WTC11 (cell line): ENCODE measurements around the gene MYOM3. TPM values are rescaled to one million over a fixed set of nuclear protein-coding genes. Genes with fewer than 3 reads are reported as not detected.

ENCODE experiments used
- ATAC-seq: fragments of 200-7000 bp; cut with Tn5 transposase; 2 replicates; pipeline ENCODE4 v1.10.0; 2021; ENCODE audit warnings: mild to moderate bottlenecking, moderate library complexity
- CTCF ChIA-PET: fragments of 300-600 bp; sonication (Branson Sonifier 250); formaldehyde crosslinking; loops from one replicate; lab custom pipeline; 2021; ENCODE audit warnings: antibody characterized with exemption; lab: Charles Lee
- POLR2A ChIA-PET: fragments of 350-600 bp; sonication (Branson Sonifier 250); formaldehyde crosslinking; loops from one replicate; lab custom pipeline; 2021; ENCODE audit warnings: antibody characterized with exemption; lab: Charles Lee
- DNase-seq: peaks from one replicate; pipeline ENCODE4 v3.0.0; 2021; ENCODE audit warnings: low spot score
- H3K27ac Mint-ChIP-seq: 2 replicates; pipeline ENCODE4 v1.8.0; 2021; ENCODE audit warnings: mixed read lengths
- H3K27me3 Mint-ChIP-seq: 2 replicates; pipeline ENCODE4 v1.8.0; 2021; ENCODE audit warnings: low read depth, mild to moderate bottlenecking, moderate library complexity, mixed read lengths
- H3K36me3 Mint-ChIP-seq: 2 replicates; pipeline ENCODE4 v1.8.0; 2021; ENCODE audit warnings: mixed read lengths
- H3K4me1 Mint-ChIP-seq: 2 replicates; pipeline ENCODE4 v1.8.0; 2022; ENCODE audit warnings: mixed read lengths
- H3K4me3 Mint-ChIP-seq: 2 replicates; pipeline ENCODE4 v1.8.0; 2021; ENCODE audit warnings: mild to moderate bottlenecking, moderate library complexity, mixed read lengths
- H3K9me3 Mint-ChIP-seq: 2 replicates; pipeline ENCODE4 v1.8.0; 2021; ENCODE audit warnings: mixed read lengths
- E2F4 ChIP-seq: sonication (generic); formaldehyde crosslinking; IDR thresholded peaks from 2 replicates; pipeline ENCODE4 v1.8.1; 2022; ENCODE audit warnings: low read depth, mild to moderate bottlenecking, moderate library complexity, missing genetic modification reagents, borderline replicate concordance
- EMX1 ChIP-seq: fragments of 250-450 bp; sonication (Bioruptor Pico); IDR thresholded peaks from 2 replicates; pipeline ENCODE4 v1.8.0; 2021; ENCODE audit warnings: mild to moderate bottlenecking
- FOXP4 ChIP-seq: sonication (generic); formaldehyde crosslinking; IDR thresholded peaks from 2 replicates; pipeline ENCODE4 v1.8.0; 2022; ENCODE audit warnings: mild to moderate bottlenecking, missing genetic modification reagents
- NR3C1 ChIP-seq: sonication (generic); formaldehyde crosslinking; conservative IDR thresholded peaks from 2 replicates; pipeline ENCODE4 v1.8.1; 2023; ENCODE audit warnings: low read depth, mild to moderate bottlenecking, missing genetic modification reagents
- PREB ChIP-seq: sonication (generic); formaldehyde crosslinking; IDR thresholded peaks from 2 replicates; pipeline ENCODE4 v1.8.1; 2022; ENCODE audit warnings: mild to moderate bottlenecking, missing genetic modification reagents, moderate library complexity, borderline replicate concordance
- RELA ChIP-seq: sonication (generic); formaldehyde crosslinking; IDR thresholded peaks from 2 replicates; pipeline ENCODE4 v1.8.1; 2022; ENCODE audit warnings: missing genetic modification reagents, mild to moderate bottlenecking, borderline replicate concordance
- SMAD4 ChIP-seq: sonication (generic); formaldehyde crosslinking; IDR thresholded peaks from 2 replicates; pipeline ENCODE4 v1.8.0; 2022; ENCODE audit warnings: mild to moderate bottlenecking, missing genetic modification reagents
- ZBTB21 ChIP-seq: sonication (generic); formaldehyde crosslinking; IDR thresholded peaks from 2 replicates; pipeline ENCODE4 v1.8.1; 2023; ENCODE audit warnings: mild to moderate bottlenecking, missing genetic modification reagents, borderline replicate concordance
- total RNA-seq: library from RNA; stranded (reverse); gene quantifications from 3 replicates; pipeline ENCODE4 v1.2.3, GENCODE V29; 2021
- TF ChIP-seq, protein P1 (sequence below): sonication (generic); formaldehyde crosslinking; IDR thresholded peaks from 2 replicates; pipeline ENCODE4 v1.8.1; 2023; ENCODE audit warnings: mild to moderate bottlenecking, missing genetic modification reagents
- TF ChIP-seq, protein P2 (sequence below): fragments of 250-450 bp; sonication (Bioruptor Pico); IDR thresholded peaks from 2 replicates; pipeline ENCODE4 v1.9.0; 2021; ENCODE audit warnings: mild to moderate bottlenecking
- TF ChIP-seq, protein P3 (sequence below): sonication (generic); formaldehyde crosslinking; IDR thresholded peaks from 2 replicates; pipeline ENCODE4 v1.8.1; 2023; ENCODE audit warnings: mild to moderate bottlenecking, missing genetic modification reagents, borderline replicate concordance

Gene MYOM3
- total RNA-seq, 1 experiment from 2014 or later: 0.13 TPM

DNA sequence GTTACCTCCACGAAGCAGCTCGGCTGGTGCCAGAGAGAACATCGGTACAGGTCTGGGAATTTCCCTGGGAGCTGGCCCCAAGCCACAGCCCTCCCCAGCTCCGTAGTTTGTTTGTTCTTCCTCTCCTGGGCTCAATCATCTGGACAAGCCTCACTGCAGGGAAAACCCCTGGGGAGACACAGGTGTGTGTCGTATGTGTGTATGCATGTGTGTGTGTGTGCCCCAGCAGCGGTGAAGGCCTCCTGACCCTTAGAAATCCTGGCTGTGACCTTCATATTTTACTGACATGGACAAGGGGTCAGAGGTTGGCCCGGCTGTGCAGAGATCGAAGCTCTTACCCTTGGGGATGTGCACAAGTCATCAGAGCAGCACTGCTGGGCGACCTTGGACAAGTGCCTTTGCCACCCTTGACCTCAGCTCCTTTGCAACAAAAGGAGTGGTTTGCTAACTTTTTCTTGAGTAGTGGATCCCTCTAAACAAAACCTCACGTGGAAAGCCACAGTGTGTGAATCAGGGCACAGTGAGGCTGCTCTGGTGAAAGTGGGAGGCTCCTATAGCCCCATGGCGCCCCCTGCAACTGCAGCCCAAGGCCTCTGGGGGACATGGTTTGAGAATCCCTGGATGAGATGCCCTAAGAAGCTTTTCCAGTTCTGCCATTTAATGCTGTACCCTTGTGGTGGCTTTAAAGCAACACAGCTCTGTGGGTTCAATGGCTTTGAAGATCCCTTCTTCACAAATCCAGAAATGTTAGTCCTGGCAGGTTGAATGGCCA lies 43.3 kb upstream of the MYOM3 start:
- Mint-ChIP-seq H3K27ac (peak overlapping the region; percentile 74; the same call in 1 of the 2 replicates), H3K4me1 (peaks cover 41% of the 10 kb centered on the region)
- TF ChIP-seq, protein P1, sequence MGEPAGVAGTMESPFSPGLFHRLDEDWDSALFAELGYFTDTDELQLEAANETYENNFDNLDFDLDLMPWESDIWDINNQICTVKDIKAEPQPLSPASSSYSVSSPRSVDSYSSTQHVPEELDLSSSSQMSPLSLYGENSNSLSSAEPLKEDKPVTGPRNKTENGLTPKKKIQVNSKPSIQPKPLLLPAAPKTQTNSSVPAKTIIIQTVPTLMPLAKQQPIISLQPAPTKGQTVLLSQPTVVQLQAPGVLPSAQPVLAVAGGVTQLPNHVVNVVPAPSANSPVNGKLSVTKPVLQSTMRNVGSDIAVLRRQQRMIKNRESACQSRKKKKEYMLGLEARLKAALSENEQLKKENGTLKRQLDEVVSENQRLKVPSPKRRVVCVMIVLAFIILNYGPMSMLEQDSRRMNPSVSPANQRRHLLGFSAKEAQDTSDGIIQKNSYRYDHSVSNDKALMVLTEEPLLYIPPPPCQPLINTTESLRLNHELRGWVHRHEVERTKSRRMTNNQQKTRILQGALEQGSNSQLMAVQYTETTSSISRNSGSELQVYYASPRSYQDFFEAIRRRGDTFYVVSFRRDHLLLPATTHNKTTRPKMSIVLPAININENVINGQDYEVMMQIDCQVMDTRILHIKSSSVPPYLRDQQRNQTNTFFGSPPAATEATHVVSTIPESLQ (CRISPR knock-in tag): no peak
- TF ChIP-seq PREB: no peak
- TF ChIP-seq ZBTB21: no peak
- TF ChIP-seq E2F4: no peak
- TF ChIP-seq SMAD4 (CRISPR knock-in tag): no peak
- no peak for TF ChIP-seq RELA (CRISPR knock-in tag)
- TF ChIP-seq, protein P2, sequence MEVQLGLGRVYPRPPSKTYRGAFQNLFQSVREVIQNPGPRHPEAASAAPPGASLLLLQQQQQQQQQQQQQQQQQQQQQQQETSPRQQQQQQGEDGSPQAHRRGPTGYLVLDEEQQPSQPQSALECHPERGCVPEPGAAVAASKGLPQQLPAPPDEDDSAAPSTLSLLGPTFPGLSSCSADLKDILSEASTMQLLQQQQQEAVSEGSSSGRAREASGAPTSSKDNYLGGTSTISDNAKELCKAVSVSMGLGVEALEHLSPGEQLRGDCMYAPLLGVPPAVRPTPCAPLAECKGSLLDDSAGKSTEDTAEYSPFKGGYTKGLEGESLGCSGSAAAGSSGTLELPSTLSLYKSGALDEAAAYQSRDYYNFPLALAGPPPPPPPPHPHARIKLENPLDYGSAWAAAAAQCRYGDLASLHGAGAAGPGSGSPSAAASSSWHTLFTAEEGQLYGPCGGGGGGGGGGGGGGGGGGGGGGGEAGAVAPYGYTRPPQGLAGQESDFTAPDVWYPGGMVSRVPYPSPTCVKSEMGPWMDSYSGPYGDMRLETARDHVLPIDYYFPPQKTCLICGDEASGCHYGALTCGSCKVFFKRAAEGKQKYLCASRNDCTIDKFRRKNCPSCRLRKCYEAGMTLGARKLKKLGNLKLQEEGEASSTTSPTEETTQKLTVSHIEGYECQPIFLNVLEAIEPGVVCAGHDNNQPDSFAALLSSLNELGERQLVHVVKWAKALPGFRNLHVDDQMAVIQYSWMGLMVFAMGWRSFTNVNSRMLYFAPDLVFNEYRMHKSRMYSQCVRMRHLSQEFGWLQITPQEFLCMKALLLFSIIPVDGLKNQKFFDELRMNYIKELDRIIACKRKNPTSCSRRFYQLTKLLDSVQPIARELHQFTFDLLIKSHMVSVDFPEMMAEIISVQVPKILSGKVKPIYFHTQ (CRISPR knock-in tag): no peak
- no peak for TF ChIP-seq FOXP4 (CRISPR knock-in tag)
- TF ChIP-seq EMX1: no peak
- no peak for TF ChIP-seq NR3C1 (CRISPR knock-in tag)
- TF ChIP-seq, protein P3, sequence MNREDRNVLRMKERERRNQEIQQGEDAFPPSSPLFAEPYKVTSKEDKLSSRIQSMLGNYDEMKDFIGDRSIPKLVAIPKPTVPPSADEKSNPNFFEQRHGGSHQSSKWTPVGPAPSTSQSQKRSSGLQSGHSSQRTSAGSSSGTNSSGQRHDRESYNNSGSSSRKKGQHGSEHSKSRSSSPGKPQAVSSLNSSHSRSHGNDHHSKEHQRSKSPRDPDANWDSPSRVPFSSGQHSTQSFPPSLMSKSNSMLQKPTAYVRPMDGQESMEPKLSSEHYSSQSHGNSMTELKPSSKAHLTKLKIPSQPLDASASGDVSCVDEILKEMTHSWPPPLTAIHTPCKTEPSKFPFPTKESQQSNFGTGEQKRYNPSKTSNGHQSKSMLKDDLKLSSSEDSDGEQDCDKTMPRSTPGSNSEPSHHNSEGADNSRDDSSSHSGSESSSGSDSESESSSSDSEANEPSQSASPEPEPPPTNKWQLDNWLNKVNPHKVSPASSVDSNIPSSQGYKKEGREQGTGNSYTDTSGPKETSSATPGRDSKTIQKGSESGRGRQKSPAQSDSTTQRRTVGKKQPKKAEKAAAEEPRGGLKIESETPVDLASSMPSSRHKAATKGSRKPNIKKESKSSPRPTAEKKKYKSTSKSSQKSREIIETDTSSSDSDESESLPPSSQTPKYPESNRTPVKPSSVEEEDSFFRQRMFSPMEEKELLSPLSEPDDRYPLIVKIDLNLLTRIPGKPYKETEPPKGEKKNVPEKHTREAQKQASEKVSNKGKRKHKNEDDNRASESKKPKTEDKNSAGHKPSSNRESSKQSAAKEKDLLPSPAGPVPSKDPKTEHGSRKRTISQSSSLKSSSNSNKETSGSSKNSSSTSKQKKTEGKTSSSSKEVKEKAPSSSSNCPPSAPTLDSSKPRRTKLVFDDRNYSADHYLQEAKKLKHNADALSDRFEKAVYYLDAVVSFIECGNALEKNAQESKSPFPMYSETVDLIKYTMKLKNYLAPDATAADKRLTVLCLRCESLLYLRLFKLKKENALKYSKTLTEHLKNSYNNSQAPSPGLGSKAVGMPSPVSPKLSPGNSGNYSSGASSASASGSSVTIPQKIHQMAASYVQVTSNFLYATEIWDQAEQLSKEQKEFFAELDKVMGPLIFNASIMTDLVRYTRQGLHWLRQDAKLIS (CRISPR knock-in tag): no peak
- TF ChIP-seq, all 79 proteins: peak for 0
- ChIA-PET POLR2A (no interaction called here), CTCF (interaction anchor here (0.6 to 4.3 kb wide), 15 partner anchors 10 to 260 kb away, joined by 3 to 18 read pairs (median 4); partner anchors contain the start of genes IFNLR1 and NIPAL3)
- Mint-ChIP-seq H3K36me3 (peaks cover 14% of the 10 kb centered on the region), H3K4me3 (no peak overlapping the region), H3K27me3 (no peaks in the 10 kb centered on the region), H3K9me3 (no peaks in the 10 kb centered on the region)
- DNase-seq (peak; percentile 35), ATAC-seq (no peak; the same call in 1 of the 2 replicates)
